Activated CD4-positive, alpha-beta T cell treated with anti-CD3 and anti-CD28 coated beads, Interleukin-10, Interleukin-2, amounts not matched to agents 100 ng/mL and 50 ng/mL, durations not matched to agents 16 hours and 8 hours (primary cell): Measurements from ENCODE around the gene WDR43.

ENCODE experiments used
- DNase-seq: peaks from one replicate; pipeline ENCODE4 v3.0.0-alpha.2; 2020

WDR43 gene, protein sequence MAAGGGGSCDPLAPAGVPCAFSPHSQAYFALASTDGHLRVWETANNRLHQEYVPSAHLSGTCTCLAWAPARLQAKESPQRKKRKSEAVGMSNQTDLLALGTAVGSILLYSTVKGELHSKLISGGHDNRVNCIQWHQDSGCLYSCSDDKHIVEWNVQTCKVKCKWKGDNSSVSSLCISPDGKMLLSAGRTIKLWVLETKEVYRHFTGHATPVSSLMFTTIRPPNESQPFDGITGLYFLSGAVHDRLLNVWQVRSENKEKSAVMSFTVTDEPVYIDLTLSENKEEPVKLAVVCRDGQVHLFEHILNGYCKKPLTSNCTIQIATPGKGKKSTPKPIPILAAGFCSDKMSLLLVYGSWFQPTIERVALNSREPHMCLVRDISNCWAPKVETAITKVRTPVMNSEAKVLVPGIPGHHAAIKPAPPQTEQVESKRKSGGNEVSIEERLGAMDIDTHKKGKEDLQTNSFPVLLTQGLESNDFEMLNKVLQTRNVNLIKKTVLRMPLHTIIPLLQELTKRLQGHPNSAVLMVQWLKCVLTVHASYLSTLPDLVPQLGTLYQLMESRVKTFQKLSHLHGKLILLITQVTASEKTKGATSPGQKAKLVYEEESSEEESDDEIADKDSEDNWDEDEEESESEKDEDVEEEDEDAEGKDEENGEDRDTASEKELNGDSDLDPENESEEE

DNA sequence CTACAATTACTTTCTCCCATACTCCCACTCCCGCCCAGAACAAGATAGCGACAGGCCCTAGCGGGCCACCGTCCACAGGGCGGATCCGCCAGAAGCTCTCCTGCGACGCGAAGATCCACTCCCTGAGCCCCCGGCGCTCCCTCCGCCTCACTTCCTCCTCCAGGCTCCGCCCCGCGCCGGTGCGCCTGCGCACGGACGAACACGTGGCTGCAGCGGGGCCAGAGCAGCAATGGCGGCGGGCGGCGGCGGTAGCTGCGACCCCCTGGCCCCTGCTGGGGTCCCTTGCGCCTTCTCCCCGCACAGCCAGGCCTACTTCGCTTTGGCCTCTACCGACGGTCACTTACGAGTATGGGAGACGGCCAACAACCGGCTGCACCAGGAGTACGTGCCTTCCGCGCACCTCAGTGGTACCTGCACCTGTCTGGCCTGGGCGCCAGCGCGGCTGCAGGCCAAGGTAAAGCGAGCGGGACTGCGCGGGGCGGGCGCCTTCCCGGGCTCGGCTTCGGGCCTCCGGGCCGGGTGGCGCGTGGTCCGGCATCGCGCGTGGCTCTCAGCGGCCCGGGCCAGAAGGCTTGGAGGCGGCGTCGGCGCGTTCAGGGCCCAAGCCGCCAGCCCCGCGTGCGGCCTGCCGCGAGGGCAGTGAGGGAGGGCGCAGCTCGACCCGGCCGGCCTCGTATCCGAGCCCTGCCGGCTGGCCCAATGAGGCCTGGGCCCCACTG, at the start of gene WDR43:
WDR43 (plus strand) TSS at position 198 of the 719 bp plus-strand sequence; CDS start at position 230, 32 bp downstream.
- DNase-seq: peak; percentile 99

GRCh38 chr2:28855193-28855592, 39.3 kb upstream of the WDR43 start:
- no peak for DNase-seq

DNA sequence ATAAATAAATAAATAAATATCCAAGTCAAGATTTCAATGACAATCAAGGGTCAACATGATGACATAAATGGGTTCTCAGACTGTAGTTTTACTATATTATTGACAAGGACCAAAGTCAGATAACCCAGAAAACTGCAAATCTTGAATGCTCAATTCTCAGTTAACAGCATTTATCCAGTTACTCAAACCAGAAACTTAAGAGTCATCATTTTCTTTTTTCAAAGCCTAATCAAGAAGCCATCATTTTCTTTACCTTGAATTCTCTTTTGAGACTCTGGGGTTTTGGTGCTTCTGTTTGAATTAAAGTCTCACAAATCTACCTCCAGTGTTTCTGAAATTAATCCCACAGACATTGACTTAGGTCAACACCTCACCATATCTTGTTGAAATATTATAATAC, 38.5 kb upstream of the WDR43 start:
- no peak for DNase-seq

DNA sequence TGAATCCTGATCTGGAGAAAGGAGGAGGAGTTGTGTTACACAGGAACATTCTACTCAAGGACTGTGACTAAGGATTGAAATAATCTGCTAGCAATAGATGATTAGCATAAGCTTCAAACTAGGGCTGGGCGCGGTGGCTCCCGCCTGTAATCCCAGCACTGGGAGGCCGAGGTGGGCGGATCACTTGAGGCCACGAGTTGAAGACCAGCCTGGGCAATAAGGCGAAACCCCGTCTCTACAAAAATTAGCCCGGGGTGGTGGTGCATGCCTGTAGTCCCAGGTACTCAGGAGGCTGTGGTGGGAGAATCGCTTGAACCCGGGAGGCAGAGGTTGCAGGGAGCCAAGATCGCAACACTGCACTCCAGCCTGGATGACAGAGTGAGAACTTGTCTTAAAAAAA, 25.9 kb upstream of the WDR43 start:
- DNase-seq: no peak

DNA sequence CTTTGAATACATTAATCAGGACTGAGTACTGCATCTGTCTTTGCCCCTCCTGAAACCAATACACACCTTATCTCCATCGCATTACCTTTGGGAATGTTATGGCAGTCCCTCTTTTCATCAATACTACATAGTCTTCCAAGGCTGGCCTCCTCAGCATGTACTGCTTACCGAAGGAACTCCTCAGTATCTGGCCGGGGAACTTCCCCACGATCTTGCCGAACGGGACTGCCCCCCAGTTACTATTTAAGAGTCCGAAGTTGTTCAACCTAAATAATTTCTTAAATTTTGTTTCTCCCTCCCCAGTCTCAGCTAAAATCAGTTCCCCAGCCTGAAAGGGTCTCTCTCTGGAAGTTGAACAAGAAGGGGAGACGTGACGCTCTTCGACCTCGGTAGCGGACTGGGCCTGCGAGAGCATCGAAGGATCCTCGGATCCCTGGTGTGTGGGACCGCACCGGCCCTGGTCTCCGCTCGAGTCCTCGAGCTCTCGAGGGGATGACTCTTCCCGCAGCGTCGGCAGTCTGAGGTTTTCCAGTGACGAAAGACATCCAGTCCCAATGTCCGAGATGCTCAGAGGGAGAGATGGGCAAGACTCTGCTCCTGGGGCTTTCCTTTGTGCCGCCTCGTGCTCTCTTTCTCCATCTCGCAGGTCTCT, 24.8 kb upstream of the WDR43 start:
- DNase-seq: no peak

- peak; percentile 97 for DNase-seq
These were observed 24.1 kb upstream of the WDR43 start, which contains the start of gene TRMT61B for GRCh38 chr2:28870146-28870891. TSS of gene TRMT61B (minus strand) at chr2:28870309. CDS start at chr2:28870277, 32 bp downstream.

- no peak for DNase-seq
These were observed 22.8 kb upstream of the WDR43 start for GRCh38 chr2:28871620-28872019.

DNA sequence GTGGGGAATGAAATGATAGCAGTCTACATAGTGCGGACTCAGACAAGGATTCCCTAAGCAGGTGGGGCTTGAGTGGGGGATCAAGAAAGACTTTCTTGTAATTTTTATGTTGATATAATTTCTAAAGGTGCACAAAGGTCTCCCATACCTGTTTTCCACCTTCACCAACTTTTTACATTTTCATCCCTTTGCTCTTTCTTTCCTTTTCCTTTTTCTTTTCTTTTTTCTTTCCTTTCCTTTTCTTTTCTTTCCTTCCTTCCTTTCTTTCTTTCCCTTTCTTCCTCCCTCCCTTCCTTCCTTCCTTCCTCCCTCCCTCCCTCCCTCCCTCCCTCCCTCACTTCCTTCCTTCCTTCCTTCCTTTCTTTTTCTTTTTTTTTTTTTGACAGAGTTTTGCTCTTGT, 14.3 kb upstream of the WDR43 start:
- DNase-seq: no peak

DNA sequence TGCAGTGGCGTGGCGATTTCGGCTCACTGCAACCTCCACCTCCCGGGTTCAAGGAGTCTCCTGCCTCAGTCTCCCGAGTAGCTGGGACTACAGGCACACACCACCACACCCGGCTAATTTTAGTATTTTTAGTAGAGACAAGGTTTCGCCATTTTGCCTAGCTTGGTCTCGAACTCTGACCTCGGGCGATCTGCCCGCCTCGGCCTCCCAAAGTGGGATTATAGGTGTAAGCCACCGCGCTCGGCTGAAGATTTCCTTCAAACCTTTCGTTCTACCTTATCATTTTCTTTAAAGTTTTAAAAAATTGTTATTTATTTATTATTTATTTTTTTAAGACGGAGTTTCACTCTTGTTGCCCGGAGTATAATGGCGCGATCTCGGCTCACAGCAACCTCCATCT, 979 bp upstream of the WDR43 start:
- DNase-seq: no peak

- DNase-seq: peak; percentile 64
These were observed 874 bp downstream of the WDR43 start for GRCh38 chr2:28895189-28895893.

- DNase-seq: no peak
These were observed 2.4 kb downstream of the WDR43 start for GRCh38 chr2:28896906-28897305.

- DNase-seq: no peak
These were observed 3.6 kb downstream of the WDR43 start for GRCh38 chr2:28898048-28898447.

GRCh38 chr2:28901202-28901601, 6.7 kb downstream of the WDR43 start:
- DNase-seq: no peak

GRCh38 chr2:28901841-28902240, 7.4 kb downstream of the WDR43 start:
- DNase-seq: no peak

- DNase-seq: no peak
These were observed 8.1 kb downstream of the WDR43 start for GRCh38 chr2:28902584-28902983.

GRCh38 chr2:28904295-28904694, 9.8 kb downstream of the WDR43 start:
- no peak for DNase-seq

- no peak for DNase-seq
These were observed 10.5 kb downstream of the WDR43 start for GRCh38 chr2:28904802-28905457.

GRCh38 chr2:28905533-28905932, 11.1 kb downstream of the WDR43 start:
- DNase-seq: no peak

DNA sequence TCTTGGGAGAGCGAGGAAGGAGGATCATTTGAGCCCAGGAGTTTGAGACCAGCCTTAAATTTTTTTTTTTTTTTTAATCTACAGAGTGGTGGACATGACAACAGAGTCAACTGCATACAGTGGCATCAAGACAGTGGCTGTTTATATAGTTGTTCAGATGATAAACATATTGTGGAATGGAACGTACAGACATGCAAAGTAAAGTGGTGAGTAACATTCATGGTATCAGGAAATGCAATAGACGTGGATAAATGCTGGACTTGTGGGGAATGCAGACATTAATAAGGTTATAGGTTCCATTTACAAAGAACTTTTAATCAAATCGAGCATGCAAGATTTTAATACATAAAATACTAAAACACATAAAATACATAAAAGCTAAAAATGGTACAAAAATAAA, 11.9 kb downstream of the WDR43 start:
- DNase-seq: no peak

DNA sequence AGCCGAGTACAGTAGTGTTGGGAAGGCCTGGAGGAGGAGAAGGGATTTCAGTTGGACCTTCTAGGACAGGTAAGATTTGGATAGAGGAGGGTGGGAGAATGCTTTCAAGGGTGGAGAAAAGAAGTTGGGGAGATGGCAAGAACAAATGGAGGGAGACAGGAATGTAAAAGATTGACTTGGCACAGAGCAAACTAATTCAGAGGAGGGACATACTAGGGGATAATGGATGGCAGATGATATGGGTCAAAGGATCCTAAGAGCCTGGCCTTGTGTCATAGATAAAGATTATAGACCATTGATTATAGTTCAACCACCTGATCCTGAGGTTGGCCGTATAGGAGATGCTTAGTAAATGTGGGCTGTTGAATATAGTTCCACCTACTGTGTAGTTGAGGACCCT, 12.4 kb downstream of the WDR43 start:
- DNase-seq: no peak

GRCh38 chr2:28908172-28908571, 13.7 kb downstream of the WDR43 start:
- DNase-seq: no peak
